CD14-positive monocyte (primary cell): ENCODE data around the gene INO80. TPM values are rescaled to one million over a fixed set of nuclear protein-coding genes. Genes with fewer than 3 reads are reported as not detected.

Source experiments
- DNase-seq, 3 donors: peaks; one replicate each; pipeline ENCODE4 v3.0.0-alpha.2; 2011 to 2022
- H2AFZ ChIP-seq: 2 replicates; pipeline ENCODE4 v1.6.0; 2012; ENCODE audit warnings: mild to moderate bottlenecking, low read depth, low read length, inconsistent platforms; ENCODE audit not compliant: insufficient read depth, poor library complexity, severe bottlenecking
- H3K27ac ChIP-seq, 2 donors: 1 replicate in 1 of 2; 2 replicates in 1 of 2; pipeline ENCODE4 v1.5.1; 2012 to 2013; ENCODE audit warnings: low read length in 2 of 2, control low read depth in 1 of 2, inconsistent platforms in 1 of 2, low read depth in 1 of 2, mild to moderate bottlenecking in 1 of 2
- H3K27me3 ChIP-seq, 2 donors: one replicate each; pipeline versions ENCODE4 v1.6.0 to v1.6.1; 2011 to 2013; ENCODE audit warnings: low read length in 2 of 2; ENCODE audit not compliant: control insufficient read depth in 2 of 2, insufficient read depth in 2 of 2
- H3K36me3 ChIP-seq, 2 donors: replicated peaks in 1 of 2; 1 replicate in 1 of 2; 2 replicates in 1 of 2; pipeline versions ENCODE4 v1.5.1 to v1.6.1; 2012 to 2013; ENCODE audit warnings: low read length in 2 of 2, control low read depth in 1 of 2, inconsistent platforms in 1 of 2, mild to moderate bottlenecking in 1 of 2; ENCODE audit not compliant: insufficient read depth in 2 of 2, control insufficient read depth in 1 of 2
- H3K4me1 ChIP-seq, 2 donors: 1 replicate in 1 of 2; 2 replicates in 1 of 2; pipeline versions ENCODE4 v1.5.1 to v1.6.1; 2012 to 2013; ENCODE audit warnings: low read length in 2 of 2, control low read depth in 1 of 2, inconsistent platforms in 1 of 2, mild to moderate bottlenecking in 1 of 2, moderate library complexity in 1 of 2; ENCODE audit not compliant: insufficient read depth in 2 of 2, control insufficient read depth in 1 of 2
- H3K4me2 ChIP-seq: replicated peaks from 2 replicates; pipeline ENCODE3; 2012; ENCODE audit warnings: low read length, moderate library complexity, mild to moderate bottlenecking; ENCODE audit not compliant: poor library complexity, severe bottlenecking; ENCODE audit errors: extremely low read depth
- H3K4me3 ChIP-seq, 3 experiments: fragments of 200-600 bp in 1 of 3; sonication (generic) in 1 of 3; replicated peaks in 1 of 3; 1 replicate in 2 of 3; 2 replicates in 1 of 3; pipeline ENCODE4 v1.5.1; 2011 to 2013; ENCODE audit warnings: low read length in 3 of 3, mild to moderate bottlenecking in 3 of 3, control low read depth in 2 of 3, low read depth in 2 of 3, inconsistent platforms in 1 of 3, moderate library complexity in 1 of 3
- H3K79me2 ChIP-seq: 2 replicates; pipeline ENCODE4 v1.6.0; 2012; ENCODE audit warnings: mild to moderate bottlenecking, control low read depth, inconsistent platforms, low read length, moderate library complexity; ENCODE audit not compliant: insufficient read depth
- H3K9ac ChIP-seq: 2 replicates; pipeline ENCODE4 v1.6.0; 2017; ENCODE audit warnings: low read length, mild to moderate bottlenecking; ENCODE audit not compliant: insufficient read depth, poor library complexity, severe bottlenecking
- H3K9me3 ChIP-seq, 2 donors: replicated peaks in 1 of 2; 1 replicate in 1 of 2; 2 replicates in 1 of 2; pipeline versions ENCODE4 v1.5.1 to v1.6.1; 2012 to 2013; ENCODE audit warnings: low read length in 2 of 2, control low read depth in 1 of 2; ENCODE audit not compliant: control insufficient read depth in 1 of 2, insufficient read depth in 1 of 2
- H4K20me1 ChIP-seq: 2 replicates; pipeline ENCODE4 v1.6.0; 2012; ENCODE audit warnings: mild to moderate bottlenecking, low read length, control low read depth, moderate library complexity; ENCODE audit not compliant: insufficient read depth
- H3K27ac Mint-ChIP-seq, 7 donors: one replicate each; pipeline ENCODE4 v1.8.0; 2020; ENCODE audit warnings: mild to moderate bottlenecking in 7 of 7, mixed read lengths in 7 of 7, moderate library complexity in 6 of 7, inconsistent platforms in 2 of 7
- H3K27me3 Mint-ChIP-seq, 3 donors: one replicate each; pipeline ENCODE4 v1.8.0; 2021 to 2022; ENCODE audit warnings: low read depth in 3 of 3, mild to moderate bottlenecking in 3 of 3, mixed read lengths in 3 of 3, moderate library complexity in 3 of 3, inconsistent platforms in 1 of 3
- H3K36me3 Mint-ChIP-seq, 2 donors: one replicate each; pipeline ENCODE4 v1.8.0; 2020; ENCODE audit warnings: mixed read lengths in 2 of 2, inconsistent platforms in 1 of 2, mild to moderate bottlenecking in 1 of 2
- H3K4me1 Mint-ChIP-seq: one replicate; pipeline ENCODE4 v1.8.0; 2020; ENCODE audit warnings: mild to moderate bottlenecking, mixed read lengths
- H3K4me3 Mint-ChIP-seq, 2 donors: one replicate each; pipeline ENCODE4 v1.8.0; 2020; ENCODE audit warnings: mild to moderate bottlenecking in 2 of 2, mixed read lengths in 2 of 2, moderate library complexity in 1 of 2
- H3K9me3 Mint-ChIP-seq, 7 donors: one replicate each; pipeline ENCODE4 v1.8.0; 2020 to 2022; ENCODE audit warnings: mixed read lengths in 7 of 7, mild to moderate bottlenecking in 6 of 7, moderate library complexity in 6 of 7, inconsistent platforms in 2 of 7
- CTCF ChIP-seq: fragments of 200-600 bp; IDR thresholded peaks from one replicate; pipeline ENCODE4 v1.8.0; 2022; ENCODE audit warnings: antibody characterized with exemption, mild to moderate bottlenecking
- WGBS: methylation state at CpG from one replicate; pipeline ENCODE4 v1.1.5; 2013; ENCODE audit warnings: missing lambda C conversion rate; ENCODE audit not compliant: insufficient coverage; 5-methylcytosine and 5-hydroxymethylcytosine counted together
- intact Hi-C, 2 donors: fragments of 100-400 bp; cut with micrococcal nuclease; formaldehyde crosslinking; loops; one replicate each; pipeline versions ENCODE4 v1.15.0 to v1.15.1; 2023
- polyA plus RNA-seq, 3 donors: library from polyadenylated mRNA; depleted of rRNA in 1 of 3; unstranded in 2 of 3; stranded (reverse) in 1 of 3; fragments of 300-500 nt in 2 of 3; fragments of >200 nt in 1 of 3; fragmentation: Illumina TruSeq in 2 of 3; gene quantifications; 1 replicate in 2 of 3; 2 replicates in 1 of 3; pipeline ENCODE4 v1.2.3, GENCODE V29; 2012 to 2021

Gene INO80
- polyA plus RNA-seq, 3 donors, result 2.3 to 13.1 (median 2.4) TPM

GRCh38 chr15:40930430-40931299 is 185.4 kb downstream of the INO80 start:
- Histone ChIP-seq H4K20me1 (no peaks in the 10 kb centered on the region), H3K27me3 (peaks cover 49 to 74% of the 10 kb centered on the region in 2 donors), H3K4me3 (peak overlapping the region in 1 of 3 experiments; percentile 66), H3K36me3 (no peaks in the 10 kb centered on the region), H3K4me1 (peaks cover 53 to 65% of the 10 kb centered on the region in 2 donors), H3K27ac (no peak overlapping the region), H3K4me2 (peak overlapping the region; percentile 69), H3K9ac (no peak overlapping the region), H3K9me3 (peaks cover 0 to 38% of the 10 kb centered on the region in 2 donors), H3K79me2 (no peaks in the 10 kb centered on the region), H2AFZ (no peak overlapping the region)
- Mint-ChIP-seq H3K4me3 (peak overlapping the region; percentile 72 to 93), H3K27me3 (peaks cover 70 to 80% (median 71%) of the 10 kb centered on the region in 3 donors), H3K36me3 (peaks cover 6 to 13% of the 10 kb centered on the region in 2 donors), H3K9me3 (peaks cover 0 to 37% (median 13%) of the 10 kb centered on the region in 7 donors), H3K27ac (no peak overlapping the region), H3K4me1 (peaks cover 55% of the 10 kb centered on the region)
- DNase-seq, result no peak
- 1% methylated on average over 30 of the region's 46 CpGs for WGBS
- no peak for TF ChIP-seq CTCF
- intact Hi-C loops, result no loop called here

- peak overlapping the region; percentile 72 to 93 for H3K4me3 Mint-ChIP-seq
- H3K9ac ChIP-seq, result no peak overlapping the region
Measured at GRCh38 chr15:40929660-40930429, 186.2 kb downstream of the INO80 start.

More at GRCh38 chr15:40929660-40930429, 186.2 kb downstream of the INO80 start:
- no peaks in the 10 kb centered on the region for H4K20me1 ChIP-seq
- peak overlapping the region; percentile 41 for H2AFZ ChIP-seq
- Mint-ChIP-seq H3K27ac (peak overlapping the region in 2 of 7 donors; percentile 35 to 42), H3K4me1 (peaks cover 58% of the 10 kb centered on the region), H3K9me3 (peaks cover 0 to 40% (median 15%) of the 10 kb centered on the region in 7 donors), H3K36me3 (peaks cover 10 to 13% of the 10 kb centered on the region in 2 donors), H3K27me3 (peaks cover 79 to 88% (median 79%) of the 10 kb centered on the region in 3 donors)
- peak overlapping the region; percentile 69 for H3K4me2 ChIP-seq
- intact Hi-C loops, result loop anchor here in 1 of 2 donors (2.0 kb wide), 1 partner anchor 19 kb away; no protein-coding TSS in a partner anchor
- peaks cover 56 to 83% of the 10 kb centered on the region in 2 donors for H3K27me3 ChIP-seq
- no peaks in the 10 kb centered on the region for H3K36me3 ChIP-seq
- peaks cover 53 to 69% of the 10 kb centered on the region in 2 donors for H3K4me1 ChIP-seq
- WGBS, result 2% methylated on average over 56 of the region's 56 CpGs
- H3K79me2 ChIP-seq, result no peaks in the 10 kb centered on the region
- H3K27ac ChIP-seq, result no peak overlapping the region
- H3K9me3 ChIP-seq, result peaks cover 0 to 46% of the 10 kb centered on the region in 2 donors
- H3K4me3 ChIP-seq, result peak overlapping the region in 2 of 3 experiments; percentile 0 to 66
- DNase-seq, result peak; percentile 27 to 36 (median 30)
- no peak for TF ChIP-seq CTCF
